ENCODE data around the gene MARCHF9. TPM values are rescaled to one million over a fixed set of nuclear protein-coding genes. Genes with fewer than 3 reads are reported as not detected.

The MARCHF9 gene
- polyA plus RNA-seq, 1 of the 3 experiments (the other 2 are of a cell fraction): 24.2 TPM

GRCh38 chr12:57777911-57778310, 23.0 kb downstream of the MARCHF9 start:
- Histone ChIP-seq H3F3A (replicated peaks; ENCODE audit: insufficient read depth) (peaks cover 18% of the 10 kb centered on the region), H4K20me1 (ENCODE audit: insufficient read depth) (no peaks in the 10 kb centered on the region), H3K79me2 (ENCODE audit: insufficient read depth) (peaks cover 17% of the 10 kb centered on the region), H3K9me3 (no peaks in the 10 kb centered on the region), H3K9ac (no peak overlapping the region), H2AFZ (ENCODE audit: low read depth) (no peak overlapping the region), H3K27me3 (ENCODE audit: insufficient read depth) (no peaks in the 10 kb centered on the region), H3K4me1 (ENCODE audit: control insufficient read depth in 1 of 2, insufficient read depth in 2 of 2, low read depth in 1 of 2, low read length in 1 of 2) (peaks cover 0 to 3% of the 10 kb centered on the region in 2 experiments; a peak in 1 of 4 replicates), H3K36me3 (replicated peaks in 1 of 2; ENCODE audit: control insufficient read depth in 1 of 2, insufficient read depth in 2 of 2, low read length in 1 of 2) (peaks cover 7 to 9% of the 10 kb centered on the region in 2 experiments), H3K27ac (ENCODE audit: low read depth in 2 of 2, low read length in 1 of 2) (no peak overlapping the region), H3K4me2 (no peak overlapping the region), H3K4me3 (ENCODE audit: low read depth in 2 of 2, low read length in 1 of 2) (no peak overlapping the region), H3K9me2 (no peaks in the 10 kb centered on the region)
- ChIA-PET CTCF (interaction anchor here (0.6 to 0.7 kb wide), 2 partner anchors 19 to 38 kb away, joined by 3 read pairs; no protein-coding TSS in a partner anchor), POLR2A (interaction anchor here (0.6 kb wide), 1 partner anchor 10 kb away, joined by 4 read pairs; no protein-coding TSS in a partner anchor)
- no peak for DNase-seq
- no peak for TF ChIP-seq JUND (IDR thresholded peaks at IDR 0.05)
- no peak for TF ChIP-seq FOXM1 (IDR thresholded peaks at IDR 0.05; ENCODE audit: low read depth)
- no peak for TF ChIP-seq GATA2 (CRISPR knock-in tag; IDR thresholded peaks at IDR 0.05)
- no peak for TF ChIP-seq TCF12 (IDR thresholded peaks at IDR 0.05)
- no peak for TF ChIP-seq ELF1 (IDR thresholded peaks at IDR 0.05)
- no peak for TF ChIP-seq RFX5 (IDR thresholded peaks at IDR 0.05; ENCODE audit: low read length)
- no peak for TF ChIP-seq FOSL2 (IDR thresholded peaks at IDR 0.05; ENCODE audit: borderline replicate concordance, low read depth)
- no peak for TF ChIP-seq POLR2AphosphoS5 (IDR thresholded peaks at IDR 0.05; ENCODE audit: low read depth, low read length)
- TF ChIP-seq USF2 (IDR thresholded peaks at IDR 0.05; ENCODE audit: borderline replicate concordance, low read depth, low read length): no peak
- TF ChIP-seq CHD2 (IDR thresholded peaks at IDR 0.05; ENCODE audit: low read length, partially characterized antibody): no peak
- no peak for TF ChIP-seq TEAD4 (IDR thresholded peaks at IDR 0.05; ENCODE audit: borderline replicate concordance, insufficient read depth)
- TF ChIP-seq GABPA (IDR thresholded peaks at IDR 0.05; ENCODE audit: low read depth): no peak
- TF ChIP-seq FOXJ3 (CRISPR knock-in tag; IDR thresholded peaks at IDR 0.05): no peak
- no peak for TF ChIP-seq YY1 (IDR thresholded peaks at IDR 0.05; ENCODE audit: low read depth)
- TF ChIP-seq PBX3 (IDR thresholded peaks at IDR 0.05): no peak
- no peak for TF ChIP-seq RXRA (IDR thresholded peaks at IDR 0.05; ENCODE audit: borderline replicate concordance, low read depth)
- no peak for TF ChIP-seq MXI1 (IDR thresholded peaks at IDR 0.05; ENCODE audit: low read depth, low read length)
- no peak for TF ChIP-seq EZH2phosphoT487 (IDR thresholded peaks at IDR 0.05; ENCODE audit: borderline replicate concordance, low read depth)
- 90% methylated on average over 7 of the region's 7 CpGs for WGBS (ENCODE audit: low lambda C conversion rate)

- H2AFZ ChIP-seq (ENCODE audit: low read depth): no peak overlapping the region
- ChIA-PET POLR2A (no interaction called here), CTCF (interaction anchor here (1.0 kb wide), 1 partner anchor 129 kb away, joined by 3 read pairs; no protein-coding TSS in a partner anchor)
- no peaks in the 10 kb centered on the region for H3K9me3 ChIP-seq
- H3K27ac ChIP-seq (ENCODE audit: low read depth in 2 of 2, low read length in 1 of 2): no peak overlapping the region
- no peaks in the 10 kb centered on the region for H3K27me3 ChIP-seq (ENCODE audit: insufficient read depth)
- no peak overlapping the region for H3K4me3 ChIP-seq (ENCODE audit: low read depth in 2 of 2, low read length in 1 of 2)
- H3K79me2 ChIP-seq (ENCODE audit: insufficient read depth): peaks cover 19% of the 10 kb centered on the region
- no peak for DNase-seq
- peaks cover 0 to 5% of the 10 kb centered on the region in 2 experiments; a peak in 1 of 4 replicates for H3K4me1 ChIP-seq (ENCODE audit: control insufficient read depth in 1 of 2, insufficient read depth in 2 of 2, low read depth in 1 of 2, low read length in 1 of 2)
- H3F3A ChIP-seq (replicated peaks; ENCODE audit: insufficient read depth): peaks cover 18% of the 10 kb centered on the region
- no peak overlapping the region for H3K4me2 ChIP-seq
- WGBS (ENCODE audit: low lambda C conversion rate): 81% methylated on average over 1 of the region's 1 CpG
- no peaks in the 10 kb centered on the region for H4K20me1 ChIP-seq (ENCODE audit: insufficient read depth)
- H3K9ac ChIP-seq: no peak overlapping the region
- no peaks in the 10 kb centered on the region for H3K9me2 ChIP-seq
- H3K36me3 ChIP-seq (replicated peaks in 1 of 2; ENCODE audit: control insufficient read depth in 1 of 2, insufficient read depth in 2 of 2, low read length in 1 of 2): peaks cover 7 to 12% of the 10 kb centered on the region in 2 experiments
- TF ChIP-seq CTCF (IDR thresholded peaks at IDR 0.05): no peak
- no peak for TF ChIP-seq RXRA (IDR thresholded peaks at IDR 0.05; ENCODE audit: borderline replicate concordance, low read depth)
- TF ChIP-seq NRF1 (IDR thresholded peaks at IDR 0.05; ENCODE audit: low read depth, low read length): no peak
- no peak for TF ChIP-seq JUND (IDR thresholded peaks at IDR 0.05)
- TF ChIP-seq PBX3 (IDR thresholded peaks at IDR 0.05): no peak
- TF ChIP-seq MXI1 (IDR thresholded peaks at IDR 0.05; ENCODE audit: low read depth, low read length): no peak
- no peak for TF ChIP-seq ZBTB33 (IDR thresholded peaks at IDR 0.05; ENCODE audit: borderline replicate concordance, low read depth)
- no peak for TF ChIP-seq ELF1 (IDR thresholded peaks at IDR 0.05)
- TF ChIP-seq RCOR1 (IDR thresholded peaks at IDR 0.05; ENCODE audit: low read length): no peak
- no peak for TF ChIP-seq TCF12 (IDR thresholded peaks at IDR 0.05)
Measured at GRCh38 chr12:57779736-57780135, 24.8 kb downstream of the MARCHF9 start.

All from SK-N-SH (cell line).